ENCODE data around the gene SV2C. TPM values are rescaled to one million over a fixed set of nuclear protein-coding genes. Genes with fewer than 3 reads are reported as not detected.

Gene SV2C
- total RNA-seq, 1 donor from 2014 or later, result 0.33 TPM

- no peak for DNase-seq (ENCODE audit: low read depth, low spot score)
- Mint-ChIP-seq H3K36me3 (ENCODE audit: low read depth) (no peaks in the 10 kb centered on the region), H3K9me3 (no peaks in the 10 kb centered on the region), H3K4me1 (peaks cover 28% of the 10 kb centered on the region), H3K27ac (ENCODE audit: unreplicated experiment) (no peak overlapping the region), H3K27me3 (ENCODE audit: low read depth) (peaks cover 51% of the 10 kb centered on the region), H3K4me3 (no peak overlapping the region)
- no peak for TF ChIP-seq CTCF (conservative IDR thresholded peaks at IDR 0.05)
Observed at GRCh38 chr5:76111477-76112174, 28.4 kb downstream of the SV2C start.

GRCh38 chr5:76113103-76113502 lies 29.9 kb downstream of the SV2C start:
- no peaks in the 10 kb centered on the region for H3K36me3 Mint-ChIP-seq (ENCODE audit: low read depth)
- DNase-seq (ENCODE audit: low read depth, low spot score), result no peak
- H3K27ac Mint-ChIP-seq (ENCODE audit: unreplicated experiment), result no peak overlapping the region
- peaks cover 28% of the 10 kb centered on the region for H3K4me1 Mint-ChIP-seq
- peaks cover 43% of the 10 kb centered on the region for H3K27me3 Mint-ChIP-seq (ENCODE audit: low read depth)
- no peak for TF ChIP-seq CTCF (conservative IDR thresholded peaks at IDR 0.05)
- H3K9me3 Mint-ChIP-seq, result no peaks in the 10 kb centered on the region
- H3K4me3 Mint-ChIP-seq, result no peak overlapping the region

GRCh38 chr5:76114179-76114851 lies 31.1 kb downstream of the SV2C start:
- DNase-seq (ENCODE audit: low read depth, low spot score), result no peak
- H3K4me3 Mint-ChIP-seq, result no peak overlapping the region
- H3K4me1 Mint-ChIP-seq, result peaks cover 28% of the 10 kb centered on the region
- H3K36me3 Mint-ChIP-seq (ENCODE audit: low read depth), result no peaks in the 10 kb centered on the region
- H3K27ac Mint-ChIP-seq (ENCODE audit: unreplicated experiment), result no peak overlapping the region
- peaks cover 37% of the 10 kb centered on the region for H3K27me3 Mint-ChIP-seq (ENCODE audit: low read depth)
- no peaks in the 10 kb centered on the region for H3K9me3 Mint-ChIP-seq
- TF ChIP-seq CTCF (conservative IDR thresholded peaks at IDR 0.05), result no peak

GRCh38 chr5:76125346-76125745 lies 42.2 kb downstream of the SV2C start:
- no peak for TF ChIP-seq CTCF (conservative IDR thresholded peaks at IDR 0.05)

GRCh38 chr5:76125888-76126287 lies 42.7 kb downstream of the SV2C start:
- Mint-ChIP-seq H3K27me3 (ENCODE audit: low read depth) (peaks cover 7% of the 10 kb centered on the region), H3K4me3 (no peak overlapping the region), H3K36me3 (ENCODE audit: low read depth) (no peaks in the 10 kb centered on the region), H3K27ac (ENCODE audit: unreplicated experiment) (no peak overlapping the region), H3K4me1 (no peaks in the 10 kb centered on the region), H3K9me3 (no peaks in the 10 kb centered on the region)
- DNase-seq (ENCODE audit: low read depth, low spot score), result no peak
- no peak for TF ChIP-seq CTCF (conservative IDR thresholded peaks at IDR 0.05)

More at GRCh38 chr5:76125346-76125745, 42.2 kb downstream of the SV2C start:
- H3K4me3 Mint-ChIP-seq, result no peak overlapping the region
- no peak overlapping the region for H3K27ac Mint-ChIP-seq (ENCODE audit: unreplicated experiment)
- H3K36me3 Mint-ChIP-seq (ENCODE audit: low read depth), result no peaks in the 10 kb centered on the region
- no peaks in the 10 kb centered on the region for H3K4me1 Mint-ChIP-seq
- H3K9me3 Mint-ChIP-seq, result no peaks in the 10 kb centered on the region
- DNase-seq (ENCODE audit: low read depth, low spot score), result no peak
- H3K27me3 Mint-ChIP-seq (ENCODE audit: low read depth), result peaks cover 7% of the 10 kb centered on the region
